ENCODE results near the gene ZSCAN26. TPM values are rescaled to one million over a fixed set of nuclear protein-coding genes. Genes with fewer than 3 reads are reported as not detected.

ZSCAN26 gene
- total RNA-seq, 2 experiments from 2014 or later, result 5.0 to 6.7 TPM

DNA sequence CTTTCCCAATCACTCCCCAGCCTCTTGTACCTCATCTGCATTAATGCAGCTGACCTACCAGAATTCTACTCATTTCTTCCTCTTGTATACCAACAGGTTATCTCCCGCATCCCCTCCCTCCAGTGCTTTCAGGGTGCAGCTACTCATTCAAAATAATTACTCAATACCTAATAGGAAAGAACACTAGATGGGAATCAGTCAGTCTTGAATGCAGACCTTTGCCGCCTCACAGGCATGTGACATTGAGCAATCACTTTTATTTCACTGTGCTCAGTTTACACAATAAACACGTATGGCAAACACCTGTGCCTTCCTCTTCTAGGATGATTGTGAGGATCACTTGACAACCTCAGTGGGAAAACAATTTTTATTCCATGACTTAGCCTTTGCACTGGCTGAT lies 55.7 kb downstream of the ZSCAN26 start:
- Mint-ChIP-seq H3K4me1 (no peaks in the 10 kb centered on the region), H3K36me3 (ENCODE audit: low read depth) (peaks cover 14% of the 10 kb centered on the region), H3K4me3 (no peak overlapping the region), H3K9me3 (ENCODE audit: low read depth) (peaks cover 18% of the 10 kb centered on the region), H3K27me3 (peaks cover 7% of the 10 kb centered on the region), H3K27ac (no peak overlapping the region)
- DNase-seq, result no peak
- CTCF ChIA-PET, result no interaction called here
- POLR2A ChIA-PET, result no interaction called here
- ATAC-seq, result no peak
- intact Hi-C loops (cut with DNase I, micrococcal nuclease), result no loop called here

DNA sequence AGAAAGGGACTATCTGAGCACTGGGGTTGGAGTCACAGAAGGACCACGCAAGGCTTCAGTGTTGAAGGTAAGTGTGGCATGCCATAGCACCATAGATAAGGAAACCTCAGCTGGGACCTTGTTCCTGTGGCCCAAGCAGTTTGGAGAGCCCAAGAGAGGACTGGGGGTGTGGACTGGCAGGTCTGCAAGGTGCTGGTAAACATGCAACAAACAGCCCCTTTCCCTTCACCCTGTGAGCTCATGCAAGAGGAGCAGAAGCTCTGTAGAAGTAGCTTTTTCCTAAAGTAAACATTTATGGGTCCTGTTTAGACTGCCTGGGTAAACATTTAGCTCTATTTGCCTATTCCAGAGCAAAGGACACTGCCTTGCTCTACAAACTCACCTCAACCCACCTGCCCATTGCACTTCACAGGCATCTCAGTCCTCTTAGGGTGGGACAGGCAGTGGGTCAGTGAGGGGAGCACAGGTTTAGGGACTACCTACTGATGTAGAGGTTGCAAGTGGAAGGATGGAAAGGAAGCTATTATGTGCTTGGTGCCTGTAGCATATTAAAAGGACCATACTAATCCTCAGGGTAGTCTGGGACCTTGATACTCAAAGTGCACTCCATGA lies 57.0 kb downstream of the ZSCAN26 start:
- H3K27ac Mint-ChIP-seq, result no peak overlapping the region
- ChIA-PET CTCF (no interaction called here), POLR2A (no interaction called here)
- H3K4me3 Mint-ChIP-seq, result no peak overlapping the region
- H3K36me3 Mint-ChIP-seq (ENCODE audit: low read depth), result peaks cover 19% of the 10 kb centered on the region
- H3K27me3 Mint-ChIP-seq, result peaks cover 7% of the 10 kb centered on the region
- no peaks in the 10 kb centered on the region for H3K4me1 Mint-ChIP-seq
- peaks cover 23% of the 10 kb centered on the region for H3K9me3 Mint-ChIP-seq (ENCODE audit: low read depth)
- ATAC-seq, result no peak
- intact Hi-C loops (cut with DNase I, micrococcal nuclease), result no loop called here
- DNase-seq, result no peak

DNA sequence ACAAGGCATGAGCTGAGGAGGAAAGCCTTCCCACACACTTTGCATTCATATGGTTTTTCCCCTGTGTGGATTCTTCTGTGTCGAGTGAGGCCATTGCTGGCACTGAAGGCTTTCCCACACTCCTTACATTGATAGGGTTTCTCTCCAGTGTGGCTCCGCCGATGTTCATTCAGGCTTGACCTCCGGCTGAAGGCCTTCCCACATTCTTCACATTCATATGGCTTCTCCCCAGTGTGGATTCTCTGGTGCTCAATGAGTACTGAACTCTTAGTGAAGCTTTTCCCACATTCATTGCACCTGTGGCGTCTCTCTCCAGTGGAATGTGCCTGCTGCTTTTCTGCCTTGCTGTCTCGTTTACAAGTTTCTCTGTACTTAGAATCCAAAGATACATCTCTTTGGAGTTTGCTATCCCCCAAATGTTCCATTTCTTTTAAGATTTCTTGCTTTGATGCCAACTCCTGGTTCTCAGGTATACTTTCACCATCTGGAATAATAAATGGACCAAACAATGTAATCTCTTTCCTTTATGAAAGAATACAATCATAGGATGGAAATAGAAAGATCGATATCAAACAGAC lies 59.5 kb downstream of the ZSCAN26 start:
- peaks cover 7% of the 10 kb centered on the region for H3K27me3 Mint-ChIP-seq
- DNase-seq (no peak), ATAC-seq (no peak)
- H3K27ac Mint-ChIP-seq, result no peak overlapping the region
- no peaks in the 10 kb centered on the region for H3K4me1 Mint-ChIP-seq
- CTCF ChIA-PET, result no interaction called here
- POLR2A ChIA-PET, result no interaction called here
- H3K9me3 Mint-ChIP-seq (ENCODE audit: low read depth), result peaks cover 23% of the 10 kb centered on the region
- no peak overlapping the region for H3K4me3 Mint-ChIP-seq
- intact Hi-C loops (cut with DNase I, micrococcal nuclease), result no loop called here
- peaks cover 19% of the 10 kb centered on the region for H3K36me3 Mint-ChIP-seq (ENCODE audit: low read depth)

Other genes with a start within 250 kb of the ZSCAN26 start
- 1 to 10 TPM; 4.6 TPM for gene ZNF165, start 186.6 kb upstream of the ZSCAN26 start, total RNA-seq
- 1 to 10 TPM; 2.1 to 2.6 TPM for gene ZSCAN16, start 142.5 kb upstream of the ZSCAN26 start, total RNA-seq
- gene ZKSCAN8, start 125.3 kb upstream of the ZSCAN26 start, total RNA-seq, result 10 to 100 TPM; 17.5 to 20.7 TPM
- 1 to 10 TPM; 1.7 to 1.8 TPM for gene ZSCAN9, start 41.9 kb upstream of the ZSCAN26 start, total RNA-seq
- 1 to 10 TPM; 3.2 to 4.1 TPM for gene ZKSCAN4, start 14.9 kb upstream of the ZSCAN26 start, total RNA-seq
- under 1 TPM; 0.14 to 0.25 TPM for gene NKAPL, start 7.8 kb upstream of the ZSCAN26 start, total RNA-seq
- 1 to 10 TPM; 1.5 to 1.6 TPM for gene PGBD1, start 14.4 kb downstream of the ZSCAN26 start, total RNA-seq
- 1 to 10 TPM; 1.3 to 1.8 TPM for gene ZSCAN31, start 69.0 kb downstream of the ZSCAN26 start, total RNA-seq
- 1 to 10 TPM; 2.2 to 3.1 TPM for gene ZKSCAN3, start 82.8 kb downstream of the ZSCAN26 start, total RNA-seq
- 1 to 10 TPM; 6.9 to 7.6 TPM for gene ZSCAN12, start 132.6 kb downstream of the ZSCAN26 start, total RNA-seq
- 1 to 10 TPM; 1.9 to 2.9 TPM for gene ZSCAN23, start 176.3 kb downstream of the ZSCAN26 start, total RNA-seq
- gene GPX6, start 248.7 kb downstream of the ZSCAN26 start, total RNA-seq, result not detected